ENCODE results near the gene SSTR5.

GRCh38 chr16:1042866-1043265, 29.7 kb upstream of the SSTR5 start:
- TF ChIP-seq CTCF (IDR thresholded peaks at IDR 0.05; ENCODE audit: low read length): no peak
- TF ChIP-seq EZH2 (optimal IDR thresholded peaks at IDR 0.05; ENCODE audit: low read depth, low read length): no peak
- TF ChIP-seq EZH2phosphoT487 (IDR thresholded peaks at IDR 0.05; ENCODE audit: low read length): no peak
